ENCODE data around the gene WAS.

The WAS gene

DNA sequence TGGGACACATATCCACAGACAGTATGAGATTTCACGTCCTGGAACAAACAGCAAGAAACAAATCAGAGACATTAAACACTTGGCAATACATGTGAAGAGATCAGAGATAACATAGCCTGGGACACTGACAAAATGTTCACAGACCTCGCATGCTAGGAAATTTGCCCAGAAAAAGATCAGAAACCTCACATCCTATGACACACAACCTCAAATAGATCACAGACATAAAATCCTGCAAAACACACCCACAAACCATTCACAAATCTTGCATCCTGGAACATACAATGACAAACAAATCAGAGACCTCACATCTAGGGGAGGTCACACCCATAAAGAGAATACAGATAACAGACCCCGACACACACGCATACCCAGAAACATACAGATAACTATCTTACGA, 31.0 kb downstream of the WAS start:
- DNase-seq, result peak; percentile 67

DNA sequence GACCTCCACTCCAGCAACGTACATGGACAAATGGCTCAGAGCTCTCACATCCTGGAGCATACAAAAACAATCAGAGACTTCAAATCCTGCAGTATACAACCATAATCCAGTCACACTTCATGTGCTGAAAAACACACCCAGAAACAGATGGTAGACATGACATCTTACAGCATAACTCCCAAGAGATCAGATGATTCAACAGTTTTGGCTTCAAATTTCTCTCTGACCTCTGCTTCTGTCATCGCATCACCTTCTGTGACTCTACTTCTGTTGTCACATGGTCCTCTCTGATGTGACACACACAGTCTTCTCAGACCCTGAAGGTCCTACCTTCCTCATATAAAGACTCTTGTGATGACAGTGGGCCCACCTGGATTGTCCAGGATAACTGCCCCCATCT, 31.5 kb downstream of the WAS start:
- peak; percentile 39 for DNase-seq

DNA sequence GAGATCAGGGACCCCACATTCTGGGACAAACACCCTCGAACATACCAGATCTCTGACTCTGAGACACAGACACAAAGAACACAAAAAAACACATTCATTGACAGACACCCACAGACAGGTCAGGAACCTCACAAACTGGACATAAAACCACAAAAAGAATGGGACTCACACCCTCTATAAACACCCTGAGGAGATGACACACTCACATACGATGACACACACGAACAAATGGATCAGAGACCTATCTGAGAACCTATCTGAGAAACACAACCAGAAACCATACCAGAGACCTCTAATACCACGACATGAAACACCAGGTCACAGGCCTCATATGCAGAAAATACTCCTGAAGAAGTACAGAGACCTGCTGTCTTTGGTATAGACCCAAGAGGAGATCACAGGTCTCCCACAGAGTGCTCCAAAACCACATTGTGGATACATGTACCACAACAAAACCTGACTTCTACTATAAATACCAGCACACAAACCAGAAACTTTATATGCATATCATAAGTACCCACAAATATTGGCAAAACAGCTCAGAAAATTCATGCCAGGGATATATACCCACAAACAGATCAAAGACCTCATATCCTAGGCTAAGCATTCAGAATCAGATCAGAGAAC, 32.4 kb downstream of the WAS start:
- DNase-seq, result peak; percentile 40

DNA sequence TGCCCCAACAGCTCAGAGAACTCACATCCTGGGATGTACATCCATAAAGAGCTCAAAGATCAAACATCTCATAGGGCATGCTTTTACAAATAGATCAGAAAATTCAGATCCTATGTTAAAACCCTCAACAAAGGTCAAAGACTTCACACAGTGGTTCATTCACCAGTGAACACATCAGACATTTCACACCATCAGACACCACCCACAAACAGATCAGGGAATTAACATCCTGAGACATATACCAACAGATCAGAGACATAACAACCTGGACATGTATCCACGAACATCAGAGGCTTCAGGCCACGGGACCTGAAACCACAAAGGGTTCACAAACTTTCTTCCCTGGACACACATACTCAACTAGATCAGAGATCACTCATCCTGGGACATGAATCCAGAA, 36.4 kb downstream of the WAS start:
- DNase-seq, result peak; percentile 19

DNA sequence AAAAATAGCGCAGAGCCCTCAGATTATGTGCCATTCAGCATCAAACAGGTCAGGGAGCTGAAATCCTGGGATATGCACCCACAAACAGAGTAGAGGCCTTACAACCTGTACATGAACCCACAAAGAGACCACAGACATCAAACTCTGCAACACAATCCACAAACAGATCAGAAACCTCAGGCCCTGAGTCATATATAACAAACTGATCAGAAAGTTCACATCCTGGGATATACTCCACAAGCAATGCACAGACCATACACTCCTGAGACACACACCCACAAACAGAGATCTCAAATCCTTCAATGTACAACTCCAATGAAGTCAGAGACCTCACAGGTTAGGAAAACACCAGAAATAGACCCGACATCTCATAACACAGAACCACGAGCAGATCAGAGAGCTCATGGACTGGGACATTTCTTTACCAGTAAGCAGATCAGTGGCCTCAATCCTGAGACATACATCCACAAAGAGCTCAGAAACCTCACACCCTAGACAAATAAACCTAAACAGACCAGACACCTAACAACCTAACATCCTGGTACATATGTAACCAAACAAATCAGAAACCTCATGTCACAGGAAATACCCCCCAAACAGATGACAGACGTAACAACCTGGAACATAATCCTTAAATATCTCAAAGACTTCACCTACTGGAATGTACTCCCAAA, 37.1 kb downstream of the WAS start:
- peak; percentile 37 for DNase-seq

DNA sequence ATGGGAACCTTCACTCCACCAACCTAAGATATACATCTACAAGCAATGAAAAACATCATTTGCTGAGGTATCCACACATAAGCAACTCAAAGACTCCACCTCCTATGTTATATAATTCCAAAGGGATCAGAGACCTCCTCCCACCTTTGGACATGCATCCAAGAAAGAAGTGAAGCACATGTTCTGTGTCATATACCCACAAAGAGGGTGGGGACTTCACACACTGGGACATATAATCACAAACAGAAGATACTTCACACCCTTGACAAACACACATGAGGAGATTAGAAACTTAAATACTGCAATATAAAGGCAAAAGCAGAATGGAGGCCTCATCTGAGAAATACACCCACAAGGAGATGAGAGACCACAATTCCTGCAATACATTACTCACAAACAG, 38.3 kb downstream of the WAS start:
- no peak for DNase-seq

DNA sequence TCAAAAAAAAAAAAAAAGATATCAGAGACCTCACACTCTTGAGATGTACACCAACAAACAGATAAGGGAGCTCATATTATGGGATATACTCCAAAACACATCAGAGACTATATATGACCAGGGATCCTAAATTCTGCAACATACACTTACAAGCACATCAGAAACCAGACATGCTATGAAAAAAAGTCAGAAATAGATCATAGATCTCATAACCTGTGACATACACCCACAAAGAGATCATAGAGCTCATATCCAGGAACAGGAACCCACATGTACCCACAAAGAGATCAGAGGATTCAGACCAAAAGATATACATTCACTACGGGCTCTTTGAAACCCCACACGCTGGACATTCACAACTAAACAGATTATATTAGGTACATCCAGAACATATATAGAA, 43.0 kb downstream of the WAS start:
- no peak for DNase-seq

DNA sequence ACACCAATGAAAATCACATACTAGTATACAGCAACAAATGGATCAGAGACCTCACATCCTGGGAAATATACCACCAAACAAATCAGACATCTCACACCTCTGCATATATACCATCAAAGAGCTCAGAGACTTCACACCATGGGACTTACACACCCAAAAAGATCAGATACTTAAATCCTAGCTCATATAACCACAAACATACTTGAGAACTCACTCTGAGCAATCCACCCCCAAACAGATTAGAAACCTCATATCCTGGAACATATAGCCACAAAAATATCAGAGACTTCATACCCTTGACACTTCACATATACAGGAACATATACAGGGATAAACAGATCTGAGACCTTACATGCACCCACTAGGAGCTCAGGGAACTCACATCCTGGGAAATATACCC, 45.1 kb downstream of the WAS start:
- DNase-seq, result no peak

DNA sequence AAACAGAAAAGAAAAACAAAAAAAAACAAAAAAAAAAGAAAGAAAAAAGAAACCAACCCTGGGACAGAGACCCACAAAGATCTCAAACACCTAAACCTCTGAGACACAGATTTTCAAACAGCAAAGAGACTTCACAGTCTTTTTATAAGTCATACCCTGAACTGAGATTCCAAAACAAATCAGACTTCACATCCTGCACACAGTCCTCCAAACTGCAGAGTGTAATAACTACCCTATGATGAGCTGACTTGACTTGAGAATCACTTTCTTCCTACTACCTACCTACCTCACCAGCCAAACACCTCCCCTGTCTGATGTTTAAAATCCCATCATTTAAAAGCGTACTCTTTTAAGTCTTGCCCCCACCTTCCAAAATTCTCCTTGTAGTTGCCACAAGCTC, 52.7 kb downstream of the WAS start:
- DNase-seq, result no peak

DNA sequence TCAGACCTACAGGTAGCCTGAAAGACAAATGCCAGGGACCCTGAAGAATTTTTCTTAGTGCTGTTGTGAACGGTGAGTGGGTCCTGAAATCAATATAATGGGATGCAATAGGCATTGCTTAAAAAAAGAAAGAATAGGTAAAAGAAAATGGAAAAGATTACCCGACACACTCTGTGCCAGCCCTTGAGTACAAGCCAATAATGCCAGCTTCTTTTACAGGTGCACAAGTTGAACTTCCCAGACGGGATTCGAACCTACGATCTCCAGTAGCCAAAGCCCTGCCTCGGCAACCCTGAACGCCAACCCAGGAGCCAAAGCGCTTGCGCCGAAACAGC, 53.2 kb downstream of the WAS start:
- no peak for DNase-seq

DNA sequence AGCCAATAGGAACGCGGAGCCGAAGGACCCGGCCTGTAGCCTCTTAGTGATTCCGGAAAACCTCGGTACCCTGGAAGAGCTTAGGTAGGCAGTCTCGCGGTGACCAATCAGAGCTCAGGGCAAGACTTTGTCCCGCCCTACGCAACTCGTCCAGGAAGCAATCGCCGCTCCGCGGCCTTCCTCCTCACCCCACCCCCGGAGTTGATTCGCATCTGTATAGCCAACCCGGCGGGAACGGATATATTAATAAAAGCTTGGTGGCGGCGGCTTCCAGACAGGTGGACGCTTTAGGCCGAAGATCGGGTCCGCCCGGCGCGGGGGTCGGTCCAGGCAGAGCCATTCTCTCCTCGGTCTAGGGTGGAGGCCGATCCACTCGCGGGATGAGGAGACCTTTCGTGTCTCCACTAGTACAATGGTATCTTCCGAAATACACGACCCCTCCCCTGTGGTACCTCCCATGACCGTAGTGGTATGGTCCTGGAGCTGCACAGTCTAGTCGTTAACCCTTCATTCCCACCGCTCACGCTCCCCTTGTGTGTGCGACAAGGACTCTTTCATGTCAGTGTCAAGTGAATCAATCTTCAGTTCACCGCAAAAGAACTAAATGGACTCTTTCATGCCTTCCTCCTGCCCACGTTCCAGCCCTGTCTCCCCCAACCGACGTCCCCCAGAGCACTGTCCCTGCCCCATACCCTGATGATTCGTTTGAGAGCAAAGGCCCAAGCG, 53.8 kb downstream of the WAS start:
- peak; percentile 96 for DNase-seq

DNA sequence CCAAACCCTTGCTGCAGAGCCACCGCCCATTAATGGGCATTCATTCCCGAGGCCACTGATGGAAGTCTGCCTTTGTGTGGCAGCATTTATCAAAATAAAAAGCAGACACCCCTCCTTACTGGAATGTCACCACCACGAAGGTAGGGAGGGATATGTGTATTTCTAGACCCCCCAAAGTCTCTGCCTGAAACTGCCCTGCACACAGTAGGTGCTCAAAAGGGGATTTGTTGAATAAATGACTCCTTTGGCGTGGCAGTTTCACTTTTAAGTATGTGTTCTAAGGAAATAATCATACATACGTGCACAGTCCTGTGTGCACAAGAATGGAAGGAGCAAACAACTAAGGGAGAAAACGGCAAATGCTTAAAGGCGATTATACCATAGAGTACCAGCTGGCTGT, 54.3 kb downstream of the WAS start:
- DNase-seq, result no peak

Data from CD4-positive, alpha-beta T cell treated with Interleukin-4 for 4 hours (primary cell).